Choroid plexus epithelial cell (primary cell): ENCODE data around the gene PCDHGB5.

Experiments used
- DNase-seq: peaks from one replicate; pipeline ENCODE4 v3.0.0-alpha.2; 2010; ENCODE audit warnings: low read depth
- H3K4me3 ChIP-seq: 2 replicates; pipeline ENCODE4 v1.5.1; 2011; ENCODE audit warnings: low read depth, mild to moderate bottlenecking, control low read depth, low read length, moderate library complexity
- CTCF ChIP-seq: conservative IDR thresholded peaks from 2 replicates; pipeline ENCODE4 v1.5.1; 2011; ENCODE audit warnings: low read depth, mild to moderate bottlenecking, control low read depth, inconsistent platforms, low read length, moderate library complexity

PCDHGB5 gene

DNA sequence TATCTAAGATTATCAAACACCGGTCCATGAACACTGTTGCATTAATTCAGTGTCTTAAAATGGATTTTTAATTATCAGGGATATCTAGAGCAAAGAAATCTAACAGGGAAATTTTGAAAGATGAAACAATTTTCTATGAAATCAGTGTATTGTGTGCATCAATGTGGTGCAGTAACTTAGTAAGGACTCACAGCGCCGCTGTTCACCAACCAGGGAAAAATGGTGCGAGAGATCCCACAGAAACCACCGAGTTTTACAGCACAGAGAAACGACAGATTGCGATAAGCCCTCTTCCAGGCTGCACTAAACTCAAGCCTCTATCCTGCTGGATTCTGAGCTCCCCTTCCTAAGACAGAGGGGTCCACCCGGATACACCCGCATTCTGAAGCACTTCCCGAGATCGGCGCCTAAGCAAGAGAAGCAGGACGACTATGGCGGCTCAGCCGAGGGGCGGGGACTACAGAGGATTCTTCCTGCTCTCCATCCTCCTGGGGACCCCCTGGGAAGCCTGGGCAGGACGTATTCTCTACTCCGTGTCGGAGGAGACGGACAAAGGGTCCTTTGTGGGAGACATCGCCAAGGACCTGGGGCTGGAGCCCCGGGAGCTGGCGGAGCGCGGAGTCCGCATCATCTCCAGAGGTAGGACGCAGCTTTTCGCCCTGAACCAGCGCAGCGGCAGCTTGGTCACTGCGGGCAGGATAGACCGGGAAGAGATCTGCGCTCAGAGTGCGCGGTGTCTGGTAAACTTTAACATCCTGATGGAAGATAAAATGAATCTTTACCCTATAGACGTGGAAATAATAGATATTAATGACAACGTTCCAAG, 15.1 kb upstream of the PCDHGB5 start, which contains the start of gene PCDHGA7:
Gene PCDHGA7 (plus strand): TSS at position 274 of the 826 bp plus-strand sequence. CDS start 158 bp downstream, at position 432.
- DNase-seq, result peak; percentile 40
- H3K4me3 ChIP-seq, result peak within 1 kb of the TSS; percentile 45
- TF ChIP-seq CTCF, result peak; percentile 41

GRCh38 chr5:141383345-141383744, 14.4 kb upstream of the PCDHGB5 start:
- no peak for DNase-seq
- H3K4me3 ChIP-seq, result no peak overlapping the region
- TF ChIP-seq CTCF, result no peak

DNA sequence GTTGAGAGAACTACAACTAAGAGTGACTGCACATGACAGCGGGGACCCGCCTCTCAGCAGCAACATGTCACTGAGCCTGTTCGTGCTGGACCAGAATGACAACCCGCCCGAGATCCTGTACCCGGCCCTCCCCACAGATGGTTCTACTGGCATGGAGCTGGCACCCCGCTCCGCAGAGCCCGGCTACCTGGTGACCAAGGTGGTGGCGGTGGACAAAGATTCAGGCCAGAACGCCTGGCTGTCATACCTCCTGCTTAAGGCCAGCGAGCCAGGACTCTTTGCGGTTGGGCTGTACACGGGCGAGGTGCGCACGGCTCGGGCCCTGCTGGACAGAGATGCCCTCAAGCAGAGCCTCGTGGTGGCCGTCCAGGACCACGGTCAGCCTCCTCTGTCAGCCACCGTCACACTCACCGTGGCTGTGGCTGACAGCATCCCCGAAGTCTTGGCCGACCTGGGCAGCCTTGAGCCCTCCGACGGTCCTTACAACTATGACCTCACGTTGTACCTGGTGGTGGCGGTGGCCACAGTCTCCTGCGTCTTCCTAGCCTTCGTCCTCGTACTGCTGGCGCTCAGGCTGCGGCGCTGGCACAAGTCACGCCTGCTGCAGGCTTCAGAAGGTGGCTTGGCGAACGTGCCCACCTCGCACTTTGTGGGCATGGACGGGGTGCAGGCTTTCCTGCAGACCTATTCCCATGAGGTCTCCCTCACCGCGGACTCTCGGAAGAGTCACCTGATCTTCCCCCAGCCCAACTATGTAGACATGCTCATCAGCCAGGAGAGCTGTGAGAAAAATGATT, 13.1 kb upstream of the PCDHGB5 start:
- no peak overlapping the region for H3K4me3 ChIP-seq
- no peak for DNase-seq
- no peak for TF ChIP-seq CTCF

DNA sequence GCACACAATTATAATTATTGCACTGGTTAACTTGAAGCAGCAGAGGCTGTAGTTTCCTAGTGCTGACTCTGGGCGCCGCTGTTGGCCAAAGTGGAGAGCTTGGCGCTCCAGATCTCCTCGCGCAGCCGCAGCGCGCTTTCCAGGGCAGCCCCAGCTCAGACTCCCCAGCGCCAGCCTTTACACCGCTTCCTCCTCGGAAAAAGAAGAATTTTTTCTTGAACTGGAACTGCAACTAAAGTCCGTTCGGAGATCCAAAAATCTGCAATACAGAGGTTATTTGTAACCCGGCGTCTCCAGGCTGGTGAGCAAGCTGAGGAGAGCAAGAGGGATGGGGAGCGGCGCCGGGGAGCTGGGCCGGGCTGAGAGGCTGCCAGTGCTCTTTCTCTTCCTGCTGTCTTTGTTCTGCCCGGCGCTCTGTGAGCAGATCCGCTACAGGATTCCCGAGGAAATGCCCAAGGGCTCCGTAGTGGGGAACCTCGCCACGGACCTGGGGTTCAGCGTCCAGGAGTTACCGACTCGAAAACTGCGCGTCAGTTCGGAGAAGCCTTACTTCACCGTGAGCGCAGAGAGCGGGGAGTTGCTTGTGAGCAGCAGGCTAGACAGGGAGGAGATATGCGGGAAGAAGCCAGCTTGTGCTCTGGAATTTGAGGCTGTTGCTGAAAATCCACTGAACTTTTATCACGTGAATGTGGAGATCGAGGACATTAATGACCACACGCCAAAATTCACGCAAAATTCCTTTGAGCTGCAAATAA, 10.0 kb upstream of the PCDHGB5 start, which contains the start of gene PCDHGB4:
Gene PCDHGB4 (plus strand): TSS at position 142 of the 755 bp plus-strand sequence. CDS start 187 bp downstream, at position 329.
- H3K4me3 ChIP-seq, result peak within 1 kb of the TSS; percentile 39
- peak; percentile 46 for DNase-seq
- peak; percentile 54 for TF ChIP-seq CTCF

GRCh38 chr5:141388661-141389060, 9.1 kb upstream of the PCDHGB5 start:
- H3K4me3 ChIP-seq, result no peak overlapping the region
- TF ChIP-seq CTCF, result no peak
- DNase-seq, result no peak

DNA sequence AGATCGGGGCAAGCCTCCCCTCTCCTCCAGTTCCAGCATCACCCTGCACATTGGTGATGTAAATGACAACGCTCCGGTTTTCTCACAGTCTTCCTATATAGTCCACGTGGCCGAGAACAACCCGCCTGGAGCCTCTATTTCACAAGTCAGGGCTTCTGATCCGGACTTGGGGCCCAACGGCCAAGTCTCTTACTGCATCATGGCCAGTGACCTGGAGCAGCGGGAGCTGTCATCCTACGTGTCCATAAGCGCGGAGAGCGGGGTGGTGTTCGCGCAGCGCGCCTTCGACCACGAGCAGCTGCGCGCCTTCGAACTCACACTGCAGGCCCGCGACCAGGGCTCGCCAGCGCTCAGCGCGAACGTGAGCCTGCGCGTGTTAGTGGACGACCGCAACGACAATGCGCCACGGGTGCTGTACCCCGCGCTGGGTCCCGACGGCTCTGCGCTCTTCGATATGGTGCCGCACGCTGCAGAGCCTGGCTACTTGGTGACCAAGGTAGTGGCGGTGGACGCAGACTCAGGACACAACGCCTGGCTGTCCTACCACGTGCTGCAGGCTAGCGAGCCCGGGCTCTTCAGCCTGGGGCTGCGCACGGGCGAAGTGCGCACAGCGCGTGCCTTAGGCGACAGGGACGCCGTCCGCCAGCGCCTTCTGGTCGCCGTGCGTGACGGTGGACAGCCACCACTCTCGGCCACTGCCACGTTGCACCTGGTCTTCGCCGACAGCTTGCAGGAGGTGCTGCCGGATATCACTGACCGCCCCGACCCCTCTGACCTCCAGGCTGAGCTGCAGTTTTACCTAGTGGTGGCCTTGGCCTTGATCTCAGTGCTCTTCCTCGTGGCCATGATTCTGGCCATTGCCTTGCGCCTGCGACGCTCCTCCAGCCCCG, 8.3 kb upstream of the PCDHGB5 start:
- DNase-seq, result no peak
- no peak for TF ChIP-seq CTCF
- H3K4me3 ChIP-seq, result no peak overlapping the region
